Left ventricle myocardium inferior (tissue), 1 donor: ENCODE measurements around the gene SLMAP. TPM values are rescaled to one million over a fixed set of nuclear protein-coding genes. Genes with fewer than 3 reads are reported as not detected.

Source experiments
- DNase-seq: peaks from one replicate; pipeline ENCODE4 v3.0.0-alpha.2; 2020
- H3K27ac ChIP-seq: fragments of 200-600 bp; replicated peaks from 2 replicates; pipeline ENCODE4 v1.8.0; 2021
- H3K27me3 ChIP-seq: fragments of 200-600 bp; 2 replicates; pipeline ENCODE4 v1.8.0; 2021; ENCODE audit warnings: low read depth
- H3K36me3 ChIP-seq: fragments of 200-600 bp; 2 replicates; pipeline ENCODE4 v1.8.0; 2021
- H3K4me1 ChIP-seq: fragments of 200-600 bp; 2 replicates; pipeline ENCODE4 v1.8.0; 2021
- H3K4me3 ChIP-seq: fragments of 200-600 bp; 2 replicates; pipeline ENCODE4 v1.8.0; 2021; ENCODE audit warnings: mild to moderate bottlenecking, moderate library complexity
- H3K9me3 ChIP-seq: fragments of 200-600 bp; replicated peaks from 2 replicates; pipeline ENCODE4 v1.8.0; 2021
- CTCF ChIP-seq: fragments of 200-600 bp; IDR thresholded peaks from 2 replicates; pipeline ENCODE4 v1.8.0; 2021; ENCODE audit warnings: antibody characterized with exemption, mild to moderate bottlenecking, borderline replicate concordance
- intact Hi-C: fragments of 100-400 bp; cut with micrococcal nuclease; formaldehyde crosslinking; loops from one replicate; pipeline ENCODE4 v1.11.0; 2022
- total RNA-seq: library from RNA; stranded (reverse); fragmentation: NEBNext Ultra II Directional; extraction: Animal tissue kit (Norgen Biotek cat#: 25700); gene quantifications from one replicate; pipeline ENCODE4 v1.2.1, GENCODE V29; 2021
- donor health status: DM: no; HTN: yes; CAD: no; lungs with severe emphysema.

Gene SLMAP
- total RNA-seq, 1 donor from 2014 or later = 316 TPM

- no peak for DNase-seq
- no peaks in the 10 kb centered on the region for H3K27me3 ChIP-seq
- intact Hi-C loops = loop anchor here (10.0 kb wide), 1 partner anchor 186 kb away; no protein-coding TSS in a partner anchor
- no peaks in the 10 kb centered on the region for H3K9me3 ChIP-seq
- H3K4me3 ChIP-seq = no peak overlapping the region
- peaks cover 57% of the 10 kb centered on the region for H3K4me1 ChIP-seq
- H3K36me3 ChIP-seq = no peaks in the 10 kb centered on the region
- TF ChIP-seq CTCF = no peak
- H3K27ac ChIP-seq = no peak overlapping the region
Measured at GRCh38 chr3:57820479-57820878, 64.4 kb downstream of the SLMAP start.

GRCh38 chr3:57821765-57822164 is 65.7 kb downstream of the SLMAP start:
- no peak for DNase-seq
- Histone ChIP-seq H3K27ac (no peak overlapping the region), H3K9me3 (no peaks in the 10 kb centered on the region), H3K27me3 (no peaks in the 10 kb centered on the region), H3K4me1 (peaks cover 66% of the 10 kb centered on the region), H3K36me3 (no peaks in the 10 kb centered on the region), H3K4me3 (no peak overlapping the region)
- intact Hi-C loops = loop anchor here (10.0 kb wide), 1 partner anchor 187 kb away; no protein-coding TSS in a partner anchor
- TF ChIP-seq CTCF = no peak

GRCh38 chr3:57822686-57823085 is 66.6 kb downstream of the SLMAP start:
- intact Hi-C loops = loop anchor here (10.0 kb wide), 1 partner anchor 188 kb away; no protein-coding TSS in a partner anchor
- Histone ChIP-seq H3K4me3 (no peak overlapping the region), H3K27ac (no peak overlapping the region), H3K4me1 (peaks cover 70% of the 10 kb centered on the region), H3K36me3 (no peaks in the 10 kb centered on the region), H3K27me3 (no peaks in the 10 kb centered on the region), H3K9me3 (no peaks in the 10 kb centered on the region)
- DNase-seq = no peak
- no peak for TF ChIP-seq CTCF

GRCh38 chr3:57825116-57825515 is 69.0 kb downstream of the SLMAP start:
- intact Hi-C loops = loop anchor here (10.0 kb wide), 1 partner anchor 190 kb away; no protein-coding TSS in a partner anchor
- Histone ChIP-seq H3K27me3 (no peaks in the 10 kb centered on the region), H3K4me3 (no peak overlapping the region), H3K4me1 (peaks cover 63% of the 10 kb centered on the region), H3K9me3 (no peaks in the 10 kb centered on the region), H3K36me3 (no peaks in the 10 kb centered on the region), H3K27ac (no peak overlapping the region)
- DNase-seq = no peak
- no peak for TF ChIP-seq CTCF

- H3K4me3 ChIP-seq = no peak overlapping the region
- intact Hi-C loops = loop anchor here (10.0 kb wide), 1 partner anchor 192 kb away; no protein-coding TSS in a partner anchor
- no peaks in the 10 kb centered on the region for H3K36me3 ChIP-seq
- no peaks in the 10 kb centered on the region for H3K27me3 ChIP-seq
- DNase-seq = no peak
- peaks cover 61% of the 10 kb centered on the region for H3K4me1 ChIP-seq
- no peaks in the 10 kb centered on the region for H3K9me3 ChIP-seq
- TF ChIP-seq CTCF = peak; percentile 38
- H3K27ac ChIP-seq = no peak overlapping the region
Measured at GRCh38 chr3:57826245-57826951, 70.3 kb downstream of the SLMAP start.
